Keratinocyte (primary cell): ENCODE data around the gene NAALADL2. TPM values are rescaled to one million over a fixed set of nuclear protein-coding genes. Genes with fewer than 3 reads are reported as not detected.

ENCODE experiments used
- DNase-seq: peaks from one replicate; pipeline ENCODE4 v3.0.0-alpha.2; 2011; ENCODE audit warnings: low read depth, missing footprints, low spot score
- FAIRE-seq: peaks from 2 replicates; lab custom pipeline; 2011; peaks lifted over from hg19 to GRCh38; lab: Jason Lieb, UNC
- H2AFZ ChIP-seq: 2 replicates; pipeline ENCODE4 v1.6.0; 2012; ENCODE audit warnings: low read length, control low read depth, inconsistent platforms; ENCODE audit not compliant: control insufficient read depth
- H3K27ac ChIP-seq: 2 replicates; pipeline ENCODE4 v1.5.1; 2011; ENCODE audit warnings: low read length; ENCODE audit not compliant: control insufficient read depth, insufficient read depth
- H3K27me3 ChIP-seq: 3 replicates; pipeline ENCODE4 v1.6.0; 2011; ENCODE audit warnings: low read length; ENCODE audit not compliant: control insufficient read depth, insufficient read depth; ENCODE audit errors: extremely low read depth
- H3K36me3 ChIP-seq, 2 experiments: 2 replicates in 1 of 2; 3 replicates in 1 of 2; pipeline ENCODE4 v1.5.1; 2011; ENCODE audit warnings: low read length in 2 of 2, mild to moderate bottlenecking in 1 of 2; ENCODE audit not compliant: control insufficient read depth in 2 of 2, insufficient read depth in 2 of 2; ENCODE audit errors: extremely low read depth in 1 of 2
- H3K4me1 ChIP-seq: 3 replicates; pipeline ENCODE4 v1.5.1; 2011; ENCODE audit warnings: low read length; ENCODE audit not compliant: control insufficient read depth, insufficient read depth; ENCODE audit errors: extremely low read depth
- H3K4me2 ChIP-seq: 3 replicates; pipeline ENCODE4 v1.6.0; 2011; ENCODE audit warnings: low read depth, low read length; ENCODE audit not compliant: control insufficient read depth, insufficient read depth; ENCODE audit errors: extremely low read depth
- H3K4me3 ChIP-seq, 3 experiments: fragments of 200-600 bp in 1 of 3; sonication (generic) in 1 of 3; 2 replicates in 2 of 3; 3 replicates in 1 of 3; pipeline ENCODE4 v1.5.1; 2011 to 2016; ENCODE audit warnings: low read length in 3 of 3, mild to moderate bottlenecking in 3 of 3, control low read depth in 2 of 3, inconsistent platforms in 1 of 3, low read depth in 1 of 3, mixed read lengths in 1 of 3, mixed run types in 1 of 3, moderate library complexity in 1 of 3; ENCODE audit not compliant: control insufficient read depth in 2 of 3, insufficient read depth in 2 of 3; ENCODE audit errors: extremely low read depth in 1 of 3
- H3K79me2 ChIP-seq: 2 replicates; pipeline ENCODE4 v1.6.0; 2012; ENCODE audit warnings: low read length; ENCODE audit not compliant: control insufficient read depth, insufficient read depth
- H3K9ac ChIP-seq: 3 replicates; pipeline ENCODE4 v1.6.0; 2011; ENCODE audit warnings: low read length; ENCODE audit not compliant: control insufficient read depth, insufficient read depth; ENCODE audit errors: extremely low read depth
- H3K9me1 ChIP-seq: 3 replicates; pipeline ENCODE4 v1.6.0; 2011; ENCODE audit warnings: low read length; ENCODE audit not compliant: control insufficient read depth, insufficient read depth; ENCODE audit errors: extremely low read depth
- H3K9me3 ChIP-seq: 2 replicates; pipeline ENCODE4 v1.5.1; 2012; ENCODE audit warnings: low read depth, low read length; ENCODE audit not compliant: control insufficient read depth
- H4K20me1 ChIP-seq: 3 replicates; pipeline ENCODE4 v1.6.0; 2011; ENCODE audit warnings: low read length; ENCODE audit not compliant: control insufficient read depth, insufficient read depth; ENCODE audit errors: extremely low read depth
- EZH2 ChIP-seq: IDR thresholded peaks from one replicate; pipeline ENCODE4 v1.6.1; 2012; ENCODE audit warnings: inconsistent platforms, mild to moderate bottlenecking, low read length, moderate library complexity
- dilution Hi-C: fragments of 300-500 bp; cut with MboI; formaldehyde crosslinking; loops from one replicate; pipeline ENCODE4 v1.7.0; 2020; ENCODE audit warnings: low sequenced_read_pairs; ENCODE audit not compliant: extremely low pct_ligation_motif_present
- polyA plus RNA-seq, 5 experiments: library from polyadenylated mRNA; depleted of rRNA in 3 of 5; stranded (reverse) in 3 of 5; stranded (forward) in 1 of 5; unstranded in 1 of 5; fragments of >200 nt; gene quantifications; 1 replicate in 1 of 5; 2 replicates in 3 of 5; 3 replicates in 1 of 5; pipeline versions ENCODE4 v1.2.1 to v1.2.3, GENCODE V29; 2011 to 2012; ENCODE audit warnings: missing spikeins in 2 of 5, low read depth in 1 of 5, low replicate concordance in 1 of 5
- TF ChIP-seq, protein P1 (sequence below), 3 experiments: IDR thresholded peaks in 1 of 3; conservative IDR thresholded peaks in 1 of 3; optimal IDR thresholded peaks in 1 of 3; 2 replicates in 2 of 3; 3 replicates in 1 of 3; pipeline versions ENCODE3 to v1.5.1; 2011; ENCODE audit warnings: low read length in 3 of 3, mild to moderate bottlenecking in 3 of 3, moderate library complexity in 2 of 3, control low read depth in 1 of 3, inconsistent platforms in 1 of 3; ENCODE audit not compliant: insufficient read depth in 2 of 3; ENCODE audit errors: extremely low read depth in 1 of 3

The NAALADL2 gene
- polyA plus RNA-seq, 1 donor (not counting 4 experiments of a cell fraction or from before 2014, with no cell fraction given): 0.75 TPM

DNA sequence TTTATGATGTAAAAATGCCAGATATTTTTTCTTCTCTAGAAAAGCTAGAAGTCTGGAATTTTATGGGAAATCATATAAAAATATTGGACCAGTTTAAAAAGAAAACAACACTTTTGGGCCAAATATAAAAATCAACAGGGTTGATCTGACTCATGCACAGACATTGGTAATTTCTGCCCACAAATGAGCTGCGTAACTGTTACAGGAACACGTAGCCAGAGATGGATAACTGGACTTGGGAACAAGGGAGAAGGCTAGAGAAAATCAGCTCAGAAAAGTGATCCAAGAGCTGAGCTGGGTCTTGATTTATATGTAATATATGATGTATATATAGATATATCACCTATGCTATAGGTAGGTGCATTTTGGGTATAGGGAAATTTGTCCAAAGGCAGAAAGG lies 36.8 kb upstream of the NAALADL2 start:
- dilution Hi-C loops: no loop called here
- FAIRE-seq: no peak

DNA sequence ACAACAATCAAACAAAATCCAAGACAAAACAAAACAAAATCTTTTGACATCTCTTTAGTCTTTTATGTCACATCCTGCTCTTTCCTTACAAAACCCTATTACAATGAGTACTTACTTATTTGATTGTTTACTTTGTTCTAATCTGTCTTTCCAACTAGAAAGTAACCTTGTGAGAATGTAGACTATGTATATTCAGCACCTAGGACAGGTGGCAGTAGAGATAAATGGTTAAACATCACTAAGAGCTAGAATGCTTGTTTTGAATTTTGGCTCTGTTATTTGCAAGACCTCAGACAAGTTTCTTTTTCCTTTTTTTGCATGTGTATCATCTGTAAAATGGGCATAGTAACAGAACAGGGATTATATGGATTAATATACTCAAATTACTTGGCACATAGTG lies 33.1 kb upstream of the NAALADL2 start:
- H3K4me2 ChIP-seq: no peak overlapping the region
- H4K20me1 ChIP-seq: no peaks in the 10 kb centered on the region
- dilution Hi-C loops: no loop called here
- DNase-seq (no peak), FAIRE-seq (no peak)
- H3K27ac ChIP-seq: no peak overlapping the region
- no peaks in the 10 kb centered on the region for H3K9me3 ChIP-seq
- H3K27me3 ChIP-seq: no peaks in the 10 kb centered on the region
- no peaks in the 10 kb centered on the region for H3K36me3 ChIP-seq
- H3K4me1 ChIP-seq: no peaks in the 10 kb centered on the region
- no peak overlapping the region for H2AFZ ChIP-seq
- no peak overlapping the region for H3K4me3 ChIP-seq
- no peaks in the 10 kb centered on the region for H3K79me2 ChIP-seq
- TF ChIP-seq EZH2: no peak
- TF ChIP-seq, protein P1, sequence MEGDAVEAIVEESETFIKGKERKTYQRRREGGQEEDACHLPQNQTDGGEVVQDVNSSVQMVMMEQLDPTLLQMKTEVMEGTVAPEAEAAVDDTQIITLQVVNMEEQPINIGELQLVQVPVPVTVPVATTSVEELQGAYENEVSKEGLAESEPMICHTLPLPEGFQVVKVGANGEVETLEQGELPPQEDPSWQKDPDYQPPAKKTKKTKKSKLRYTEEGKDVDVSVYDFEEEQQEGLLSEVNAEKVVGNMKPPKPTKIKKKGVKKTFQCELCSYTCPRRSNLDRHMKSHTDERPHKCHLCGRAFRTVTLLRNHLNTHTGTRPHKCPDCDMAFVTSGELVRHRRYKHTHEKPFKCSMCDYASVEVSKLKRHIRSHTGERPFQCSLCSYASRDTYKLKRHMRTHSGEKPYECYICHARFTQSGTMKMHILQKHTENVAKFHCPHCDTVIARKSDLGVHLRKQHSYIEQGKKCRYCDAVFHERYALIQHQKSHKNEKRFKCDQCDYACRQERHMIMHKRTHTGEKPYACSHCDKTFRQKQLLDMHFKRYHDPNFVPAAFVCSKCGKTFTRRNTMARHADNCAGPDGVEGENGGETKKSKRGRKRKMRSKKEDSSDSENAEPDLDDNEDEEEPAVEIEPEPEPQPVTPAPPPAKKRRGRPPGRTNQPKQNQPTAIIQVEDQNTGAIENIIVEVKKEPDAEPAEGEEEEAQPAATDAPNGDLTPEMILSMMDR (optimal IDR thresholded peaks at IDR 0.05 in 1 of 3, IDR thresholded peaks at IDR 0.05 in 1 of 3, conservative IDR thresholded peaks at IDR 0.05 in 1 of 3; ENCODE audit: extremely low read depth in 1 of 3, insufficient read depth in 2 of 3, low read length in 3 of 3): no peak
- H3K9me1 ChIP-seq: no peaks in the 10 kb centered on the region
- no peak overlapping the region for H3K9ac ChIP-seq

More for the DNA sequence above, 36.8 kb upstream of the NAALADL2 start:
- Histone ChIP-seq H2AFZ (no peak overlapping the region), H3K36me3 (no peaks in the 10 kb centered on the region), H3K79me2 (no peaks in the 10 kb centered on the region), H3K27ac (no peak overlapping the region), H4K20me1 (no peaks in the 10 kb centered on the region), H3K9me1 (no peaks in the 10 kb centered on the region), H3K9ac (no peak overlapping the region), H3K4me1 (no peaks in the 10 kb centered on the region), H3K4me3 (no peak overlapping the region), H3K4me2 (no peak overlapping the region), H3K9me3 (no peaks in the 10 kb centered on the region), H3K27me3 (no peaks in the 10 kb centered on the region)
- TF ChIP-seq EZH2: no peak
- TF ChIP-seq, protein P1 (optimal IDR thresholded peaks at IDR 0.05 in 1 of 3, IDR thresholded peaks at IDR 0.05 in 1 of 3, conservative IDR thresholded peaks at IDR 0.05 in 1 of 3; ENCODE audit: extremely low read depth in 1 of 3, insufficient read depth in 2 of 3, low read length in 3 of 3): no peak
- DNase-seq: no peak
